Stimulated activated CD4-positive, alpha-beta T cell treated with anti-CD3 and anti-CD28 coated beads, Interleukin-12 subunit alpha, Interleukin-12 subunit beta, amount 100 ng/mL, for 4 hours (primary cell): ENCODE data around the gene DDT.
"Not testable (repeated sequence)": the region's sequence is repeated elsewhere in the genome, so short reads cannot be mapped to it uniquely, and the experiment has no call there.

Source experiments
- DNase-seq: peaks from one replicate; pipeline ENCODE4 v3.0.0-alpha.2; 2020

The DDT gene

GRCh38 chr22:23974345-23974744 lies at the start of gene DDT:
Gene DDT (minus strand): TSS chr22:23974441. CDS start chr22:23974414, 27 bp downstream.
- not testable (repeated sequence) for DNase-seq

- DNase-seq, result no peak
Measured at GRCh38 chr22:24023204-24023789, 49.1 kb upstream of the DDT start.

GRCh38 chr22:24021304-24021703 lies 47.1 kb upstream of the DDT start:
- no peak for DNase-seq

GRCh38 chr22:24016156-24016555 lies 41.9 kb upstream of the DDT start:
- DNase-seq, result no peak

DNA sequence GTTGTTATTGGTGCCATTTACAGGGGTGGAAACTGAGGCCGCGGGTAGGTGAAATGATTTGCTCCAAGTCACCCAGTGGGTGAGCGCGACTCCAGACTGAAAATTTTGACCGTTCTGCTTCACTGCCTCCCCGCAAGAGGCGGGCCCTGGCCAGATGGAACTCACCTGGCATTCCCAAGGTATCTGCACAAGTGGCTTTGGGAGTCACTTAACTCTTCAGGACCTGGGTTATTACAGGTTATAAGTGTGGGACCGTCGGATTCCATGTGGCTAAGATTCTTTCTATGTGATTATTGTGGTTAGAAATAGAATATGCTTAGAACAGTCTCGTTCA lies 37.5 kb upstream of the DDT start:
- no peak for DNase-seq

DNA sequence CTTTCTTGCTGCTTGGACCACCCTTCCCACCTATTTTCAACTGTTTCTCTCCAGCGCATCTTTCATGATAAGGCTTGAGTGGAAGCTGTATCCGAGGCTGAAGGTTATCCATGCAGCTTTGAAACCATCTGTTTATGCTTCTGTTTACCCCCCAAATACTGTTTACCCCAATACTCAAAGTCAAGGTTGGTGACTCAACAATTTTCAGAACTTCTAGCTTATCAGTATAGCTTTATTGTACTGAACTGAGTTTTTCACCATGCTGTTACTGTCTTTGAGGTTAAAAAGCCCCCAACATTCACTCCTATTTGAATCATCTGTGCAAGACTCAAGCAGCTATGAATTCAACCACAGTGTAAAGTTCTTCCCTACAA lies 35.8 kb upstream of the DDT start:
- no peak for DNase-seq

- no peak for DNase-seq
Measured at GRCh38 chr22:24009227-24010017, 35.2 kb upstream of the DDT start.

DNA sequence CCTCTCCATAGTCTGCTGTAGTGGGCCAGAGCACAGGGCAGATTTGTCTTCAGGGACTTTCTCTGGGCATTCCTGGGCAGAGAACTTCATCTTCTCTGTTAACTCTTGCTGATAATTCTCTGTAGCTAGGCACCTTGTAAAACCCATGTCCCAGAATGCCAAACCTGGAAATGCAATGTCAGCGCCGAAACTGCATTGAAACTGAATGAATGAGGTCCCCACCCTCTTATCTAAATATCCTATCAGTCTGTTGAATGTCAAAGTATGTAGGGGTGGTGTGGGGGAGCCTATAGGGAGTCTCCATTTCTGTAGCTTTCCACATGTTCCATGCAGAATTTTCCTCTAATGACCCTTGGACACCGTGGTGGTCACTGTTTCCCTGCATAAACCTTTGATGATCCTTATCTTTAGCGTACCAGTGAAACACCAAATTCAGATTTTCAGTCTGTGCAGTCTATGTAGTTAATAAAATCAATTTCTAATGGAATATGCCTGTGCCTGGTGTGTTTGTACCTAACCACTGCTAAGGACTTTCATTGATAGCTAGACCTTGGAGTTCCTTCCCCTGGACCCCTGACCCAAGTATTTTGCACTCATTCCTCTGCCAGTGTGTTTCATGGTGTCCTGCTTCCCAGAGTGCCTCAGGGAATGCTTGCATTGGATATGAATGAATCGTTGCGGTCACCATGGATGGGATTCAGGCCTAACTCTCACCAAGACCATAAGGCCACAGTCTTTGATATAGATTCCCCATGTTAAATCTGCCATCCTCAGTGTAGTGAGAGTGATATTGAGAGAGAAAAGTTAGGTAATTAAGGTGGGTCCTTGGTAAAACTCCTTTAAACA lies 34.4 kb upstream of the DDT start:
- DNase-seq, result no peak

- no peak for DNase-seq
Measured at GRCh38 chr22:24008022-24008283, 33.7 kb upstream of the DDT start.

DNA sequence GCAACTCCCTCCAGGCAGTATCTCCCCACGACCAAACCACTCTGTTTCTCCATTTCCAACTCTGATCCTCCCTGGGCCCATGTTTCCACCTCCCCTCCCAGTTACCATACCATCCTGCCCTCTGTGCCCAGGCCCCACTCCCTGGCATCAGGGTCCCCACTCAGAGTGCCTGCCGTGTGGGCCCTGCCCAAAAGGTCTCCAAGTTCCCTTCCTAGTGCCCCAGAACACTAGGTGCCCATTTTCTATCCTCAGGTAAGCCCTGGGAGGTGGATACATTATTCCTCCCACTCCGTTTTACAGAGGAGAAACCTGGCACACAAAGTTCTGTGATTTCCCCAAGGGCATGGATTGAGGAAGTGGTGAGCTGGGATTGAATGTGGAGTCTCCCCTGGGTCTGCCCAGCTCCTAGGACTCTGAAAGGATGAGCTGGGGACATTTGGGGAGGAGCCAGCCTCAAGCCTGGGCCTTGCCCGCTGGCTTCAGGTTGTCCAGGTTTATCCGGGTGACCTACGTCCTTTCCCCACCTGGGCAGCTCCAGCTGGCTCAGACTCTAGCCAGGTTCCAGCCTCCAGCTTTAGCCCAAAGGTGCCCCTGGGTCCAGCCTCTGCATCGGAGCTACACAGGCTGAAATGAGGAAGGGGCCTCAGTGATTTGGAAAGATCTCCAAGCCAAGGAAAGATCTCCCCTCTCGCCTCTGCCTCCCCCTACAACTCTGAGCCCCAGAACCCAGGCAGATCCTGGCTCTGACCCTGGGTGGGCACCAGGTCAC lies 33.2 kb upstream of the DDT start:
- DNase-seq, result no peak

GRCh38 chr22:24006914-24007214 lies 32.6 kb upstream of the DDT start:
- DNase-seq, result no peak

DNA sequence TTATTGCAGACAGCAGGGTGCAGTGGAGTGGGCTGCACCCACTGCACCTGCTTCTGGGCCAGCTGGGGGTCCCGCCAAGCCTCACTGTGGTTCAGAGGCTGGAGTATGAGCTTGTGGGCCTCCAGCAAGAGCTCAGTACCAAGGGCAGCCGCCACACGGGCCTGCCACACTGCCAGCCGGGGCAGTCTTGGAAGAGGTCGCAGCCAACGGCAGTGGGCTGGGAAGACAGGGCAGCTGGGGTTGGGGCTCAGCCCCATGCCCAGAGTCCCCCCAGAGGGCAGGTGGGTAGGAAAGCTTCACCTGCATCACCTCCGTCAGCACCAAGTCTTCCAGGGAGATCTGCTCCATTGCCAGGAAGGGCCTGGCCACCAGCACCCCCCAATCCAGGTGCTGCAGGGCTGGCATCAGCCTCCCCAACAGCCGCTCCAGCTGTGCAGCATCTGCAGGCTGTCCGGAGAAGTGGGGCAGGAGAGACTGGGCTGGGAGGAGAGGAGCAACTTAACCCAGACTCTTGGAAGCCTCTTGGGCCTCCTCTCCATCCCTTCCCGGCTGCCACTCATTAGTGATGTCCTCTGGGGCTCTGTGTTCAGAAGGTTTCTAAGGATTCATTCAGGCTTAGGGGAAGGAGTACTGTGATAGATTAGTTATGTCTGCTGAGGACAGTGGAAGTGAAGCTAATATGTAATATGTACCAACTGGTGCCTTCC lies 32.1 kb upstream of the DDT start:
- DNase-seq, result no peak

- DNase-seq, result no peak
Measured at GRCh38 chr22:24005201-24005600, 31.0 kb upstream of the DDT start, which contains the start of gene GSTT4. Gene GSTT4 (minus strand): TSS chr22:24005453. CDS start chr22:24005356, 97 bp downstream.

- no peak for DNase-seq
Measured at GRCh38 chr22:24003887-24004286, 29.6 kb upstream of the DDT start.

DNA sequence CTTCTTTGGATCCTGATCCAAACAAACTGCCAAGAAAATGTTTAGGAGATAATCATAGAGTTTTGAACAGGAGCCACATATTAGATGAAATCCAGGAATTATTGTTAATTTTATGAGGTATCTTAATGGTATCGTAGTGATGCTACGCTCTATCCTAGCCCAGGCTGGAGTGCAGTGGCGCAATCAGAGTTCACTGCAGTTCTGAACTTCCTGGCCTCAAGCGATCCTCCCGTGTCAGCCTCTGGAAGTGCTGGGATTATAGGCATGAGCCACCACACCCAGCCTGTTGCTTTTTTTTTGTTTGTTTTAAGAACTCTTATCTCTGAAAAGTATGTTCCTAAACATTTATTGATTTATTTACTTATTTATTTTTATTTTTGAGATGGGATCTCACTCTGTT lies 28.6 kb upstream of the DDT start:
- no peak for DNase-seq

DNA sequence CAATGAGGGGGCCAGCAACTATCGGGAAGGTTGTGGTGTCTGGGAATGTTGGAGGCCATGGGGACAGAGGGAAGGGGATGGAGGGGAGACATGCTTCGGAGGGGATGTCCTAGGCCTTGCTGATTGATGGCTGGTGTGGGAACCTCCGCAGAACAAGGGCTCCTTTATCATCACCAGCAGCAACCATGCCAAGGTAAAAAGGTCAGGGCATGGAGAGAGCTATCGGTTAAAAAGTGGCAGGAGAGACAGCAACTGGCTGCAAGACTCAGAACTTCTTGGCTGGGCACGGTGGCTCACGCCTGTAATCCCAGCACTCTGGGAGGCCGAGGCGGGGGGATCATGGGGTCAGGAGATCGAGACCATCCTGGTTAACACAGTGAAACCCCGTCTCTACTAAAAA lies 28.0 kb upstream of the DDT start:
- DNase-seq, result no peak

GRCh38 chr22:24001314-24001713 lies 27.1 kb upstream of the DDT start:
- no peak for DNase-seq

- not testable (repeated sequence) for DNase-seq
Measured at GRCh38 chr22:23999779-24000178, 25.5 kb upstream of the DDT start.

DNA sequence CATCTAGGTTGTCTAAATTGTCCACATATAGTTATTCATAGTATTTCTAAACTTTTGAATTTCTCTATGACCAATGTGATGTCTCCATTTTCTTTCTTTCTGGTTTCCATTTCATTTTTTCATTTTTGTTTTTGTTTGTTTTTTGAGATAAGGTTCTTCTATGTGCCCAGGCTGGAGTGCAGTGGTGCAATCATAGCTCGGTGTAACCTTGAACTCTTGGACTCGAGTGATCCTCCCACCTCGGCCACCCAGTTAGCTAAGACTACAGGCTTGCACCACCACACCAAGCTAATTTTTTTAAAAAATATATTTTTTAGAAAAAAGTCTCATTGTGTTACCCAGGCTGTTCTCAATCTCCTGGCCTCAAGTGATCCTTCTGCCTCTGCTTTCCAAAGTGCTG lies 22.9 kb upstream of the DDT start:
- DNase-seq, result no peak

GRCh38 chr22:23993581-23994177 lies 19.4 kb upstream of the DDT start:
- DNase-seq, result not testable (repeated sequence)

GRCh38 chr22:23993080-23993479 lies 18.8 kb upstream of the DDT start:
- not testable (repeated sequence) for DNase-seq

- not testable (repeated sequence) for DNase-seq
Measured at GRCh38 chr22:23989583-23990244, 15.5 kb upstream of the DDT start.
